HUDEP-2 (cell line): Measurements from ENCODE around the gene ZMYND12.

Experiments used
- DNase-seq, 76 experiments: peaks; one replicate each; lab custom pipeline; 2025; ENCODE audit not compliant: unreplicated experiment in 76 of 76; lab: John Stamatoyannopoulos, UW

The ZMYND12 gene

GRCh38 chr1:42399315-42400100 lies 56.3 kb downstream of the ZMYND12 start:
- DNase-seq = no peak

- no peak for DNase-seq
These were observed 62.6 kb downstream of the ZMYND12 start for GRCh38 chr1:42392967-42393848.

- DNase-seq = no peak
These were observed 63.6 kb downstream of the ZMYND12 start for GRCh38 chr1:42392255-42392654.

GRCh38 chr1:42386051-42386450 lies 69.8 kb downstream of the ZMYND12 start:
- DNase-seq = no peak

- DNase-seq = no peak
These were observed 70.5 kb downstream of the ZMYND12 start for GRCh38 chr1:42385283-42385682.

- DNase-seq = no peak
These were observed 74.5 kb downstream of the ZMYND12 start for GRCh38 chr1:42381280-42381673.

- peak in 1 of 76 experiments; percentile 5 for DNase-seq
These were observed 75.1 kb downstream of the ZMYND12 start, which contains the start of gene RIMKLA for GRCh38 chr1:42380586-42381279. Gene RIMKLA, plus strand, starts transcription at chr1:42380792. Its CDS starts 143 bp downstream, at chr1:42380935.
